Measurements from ENCODE around the gene CD33. TPM values are rescaled to one million over a fixed set of nuclear protein-coding genes. Genes with fewer than 3 reads are reported as not detected.

CD33 gene
- total RNA-seq, 1 experiment from 2014 or later = not detected

GRCh38 chr19:51258165-51259160 lies 33.6 kb downstream of the CD33 start:
- Histone ChIP-seq H4K20me1 (ENCODE audit: insufficient read depth) (no peaks in the 10 kb centered on the region), H3K9me2 (ENCODE audit: insufficient read depth) (no peaks in the 10 kb centered on the region), H3F3A (ENCODE audit: insufficient read depth, low read depth) (no peaks in the 10 kb centered on the region), H3K4me1 (replicated peaks; ENCODE audit: insufficient read depth) (no peaks in the 10 kb centered on the region), H3K27me3 (ENCODE audit: insufficient read depth, low read depth) (peaks cover 87% of the 10 kb centered on the region), H3K27ac (no peak overlapping the region), H3K9me3 (ENCODE audit: insufficient read depth, low read depth) (no peaks in the 10 kb centered on the region), H2AFZ (no peak overlapping the region), H3K4me3 (no peak overlapping the region), H3K4me2 (no peak overlapping the region), H3K79me2 (ENCODE audit: low read depth) (no peaks in the 10 kb centered on the region), H3K36me3 (ENCODE audit: low read depth) (no peaks in the 10 kb centered on the region)
- intact Hi-C loops (cut with micrococcal nuclease; ENCODE audit: unreplicated experiment) = no loop called here
- BruUV-seq (replicated peaks) = no TSS peak
- ChIA-PET CTCF (interaction anchor here (0.5 to 1.0 kb wide), 2 partner anchors 206 to 403 kb away, joined by 3 read pairs; no protein-coding TSS in a partner anchor), POLR2A (ENCODE audit: unreplicated experiment) (interaction anchor here (0.6 to 0.7 kb wide), 2 partner anchors 25 to 747 kb away, joined by 5 to 11 read pairs; partner anchors contain the start of gene JOSD2)
- DNase-seq = no peak
- TF ChIP-seq EZH2 (IDR thresholded peaks at IDR 0.05; ENCODE audit: low read depth) (no peak), CTCF (conservative IDR thresholded peaks at IDR 0.05) (no peak)

- H4K20me1 ChIP-seq (ENCODE audit: insufficient read depth) = no peaks in the 10 kb centered on the region
- CTCF ChIA-PET = interaction anchor here (0.5 to 1.0 kb wide), 4 partner anchors 161 to 715 kb away, joined by 3 to 13 read pairs (median 3); no protein-coding TSS in a partner anchor
These were observed 34.7 kb downstream of the CD33 start for GRCh38 chr19:51259348-51260245.

More at GRCh38 chr19:51259348-51260245, 34.7 kb downstream of the CD33 start:
- POLR2A ChIA-PET (ENCODE audit: unreplicated experiment) = interaction anchor here (0.6 to 0.7 kb wide), 2 partner anchors 26 to 748 kb away, joined by 5 to 11 read pairs; partner anchors contain the start of gene JOSD2
- Histone ChIP-seq H3K4me2 (no peak overlapping the region), H3K4me3 (no peak overlapping the region), H3K27ac (no peak overlapping the region), H3K36me3 (ENCODE audit: low read depth) (no peaks in the 10 kb centered on the region), H3K9me2 (ENCODE audit: insufficient read depth) (no peaks in the 10 kb centered on the region), H3K4me1 (replicated peaks; ENCODE audit: insufficient read depth) (no peaks in the 10 kb centered on the region), H2AFZ (no peak overlapping the region), H3F3A (ENCODE audit: insufficient read depth, low read depth) (no peaks in the 10 kb centered on the region), H3K9me3 (ENCODE audit: insufficient read depth, low read depth) (no peaks in the 10 kb centered on the region), H3K27me3 (ENCODE audit: insufficient read depth, low read depth) (peaks cover 87% of the 10 kb centered on the region), H3K79me2 (ENCODE audit: low read depth) (no peaks in the 10 kb centered on the region)
- DNase-seq = peak in 1 of 2 experiments; percentile 30
- intact Hi-C loops (cut with micrococcal nuclease; ENCODE audit: unreplicated experiment) = no loop called here
- BruUV-seq (replicated peaks) = no TSS peak
- TF ChIP-seq CTCF (conservative IDR thresholded peaks at IDR 0.05) (peak; percentile 77), EZH2 (IDR thresholded peaks at IDR 0.05; ENCODE audit: low read depth) (no peak)

All from PC-9 (cell line).